GM12892 (cell line): ENCODE measurements around the gene NHLH2.

Experiments
- DNase-seq: peaks from one replicate; pipeline ENCODE4 v3.0.0; 2011; ENCODE audit not compliant: insufficient read length
- FAIRE-seq: peaks from 2 replicates; lab custom pipeline; 2011; peaks lifted over from hg19 to GRCh38; lab: Jason Lieb, UNC
- POLR2A ChIP-seq: IDR thresholded peaks from 2 replicates; pipeline ENCODE4 v1.6.1; 2011; ENCODE audit warnings: low read depth, low read length, control low read depth
- POLR2AphosphoS5 ChIP-seq: IDR thresholded peaks from 2 replicates; pipeline ENCODE4 v1.6.1; 2011; ENCODE audit warnings: low read depth, low read length, control low read depth
- TAF1 ChIP-seq: IDR thresholded peaks from 2 replicates; pipeline ENCODE4 v1.6.1; 2011; ENCODE audit warnings: low read depth, mild to moderate bottlenecking, control low read depth, low read length, borderline replicate concordance

NHLH2 gene

GRCh38 chr1:115791816-115792215, 49.1 kb downstream of the NHLH2 start:
- no peak for DNase-seq
- FAIRE-seq: no peak
- TF ChIP-seq POLR2AphosphoS5 (no peak), POLR2A (no peak), TAF1 (no peak)

DNA sequence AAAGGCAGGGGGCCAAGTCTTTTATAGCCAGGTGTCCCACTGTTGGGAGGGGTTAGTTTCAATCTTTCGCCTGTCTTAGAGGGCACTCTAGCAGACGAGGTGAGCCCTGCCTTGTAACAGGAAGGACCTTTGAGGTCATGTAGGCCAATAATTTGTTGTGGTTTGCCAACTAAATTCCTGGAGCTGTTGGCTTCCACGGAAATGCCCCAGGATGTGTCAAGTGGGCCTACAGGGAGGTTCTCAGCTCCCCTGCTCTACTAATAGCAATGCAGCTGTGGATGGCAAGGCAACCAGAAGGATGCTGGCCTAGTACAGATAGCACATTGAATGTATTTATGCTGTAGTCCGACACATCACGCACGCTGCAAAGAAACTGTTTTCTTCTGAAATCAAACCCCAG, 50.1 kb downstream of the NHLH2 start:
- TF ChIP-seq POLR2AphosphoS5 (no peak), POLR2A (no peak), TAF1 (no peak)
- no peak for DNase-seq
- FAIRE-seq: no peak

DNA sequence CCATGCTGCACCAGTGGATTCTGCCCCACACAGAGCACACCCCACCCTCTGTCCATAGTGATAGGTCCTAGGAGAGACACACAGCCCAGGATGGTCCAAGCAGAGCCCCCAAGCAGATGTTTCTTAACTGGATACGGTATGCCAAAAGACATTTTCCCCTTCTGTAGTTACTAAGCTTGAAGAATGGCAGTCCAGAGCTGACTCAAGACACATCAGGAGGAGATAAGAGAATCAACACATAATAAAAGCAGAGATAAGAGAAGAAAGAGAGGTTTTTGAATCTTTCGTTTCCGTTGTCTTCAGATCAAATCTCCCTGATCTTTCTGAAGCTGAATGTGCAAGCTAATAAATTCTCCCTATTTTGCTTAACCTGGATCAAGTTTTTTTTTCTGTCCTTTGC, 50.6 kb downstream of the NHLH2 start:
- TF ChIP-seq POLR2AphosphoS5 (no peak), POLR2A (no peak), TAF1 (no peak)
- DNase-seq (no peak), FAIRE-seq (no peak)
